ENCODE data around the gene MFSD12.

The MFSD12 gene

GRCh38 chr19:3505598-3506383 is 51.6 kb downstream of the MFSD12 start, which contains the start of gene FZR1:
Gene FZR1, plus strand, starts transcription at chr19:3506311. Its CDS starts 16,679 bp downstream, at chr19:3522990.
- peak; percentile 90 to 93 for DNase-seq

- DNase-seq = no peak
Observed at GRCh38 chr19:3504735-3505134, 52.7 kb downstream of the MFSD12 start.

- DNase-seq = no peak
Observed at GRCh38 chr19:3503036-3503572, 54.3 kb downstream of the MFSD12 start.

GRCh38 chr19:3501780-3502179 is 55.6 kb downstream of the MFSD12 start:
- DNase-seq = no peak

- DNase-seq = peak; percentile 93 to 94
Observed at GRCh38 chr19:3500429-3501101, 56.8 kb downstream of the MFSD12 start, which contains the start of gene DOHH. Gene DOHH, minus strand, starts transcription at chr19:3500674. Its CDS starts 3,860 bp downstream, at chr19:3496814.

- no peak for DNase-seq
Observed at GRCh38 chr19:3499738-3500428, 57.5 kb downstream of the MFSD12 start.

- DNase-seq = no peak
Observed at GRCh38 chr19:3497757-3498520, 59.4 kb downstream of the MFSD12 start.

- no peak for DNase-seq
Observed at GRCh38 chr19:3496392-3497273, 60.8 kb downstream of the MFSD12 start.

- no peak for DNase-seq
Observed at GRCh38 chr19:3494559-3494958, 62.8 kb downstream of the MFSD12 start.
